Measurements from ENCODE around the gene TBXAS1. TPM values are rescaled to one million over a fixed set of nuclear protein-coding genes. Genes with fewer than 3 reads are reported as not detected.

TBXAS1 gene
- total RNA-seq, 2 donors from 2014 or later: 19.3 to 44.1 TPM

- DNase-seq (ENCODE audit: low spot score): no peak
- Histone ChIP-seq H3K36me3 (no peaks in the 10 kb centered on the region), H3K27me3 (replicated peaks; ENCODE audit: insufficient read depth) (no peaks in the 10 kb centered on the region), H3K27ac (no peak overlapping the region), H3K9me3 (no peaks in the 10 kb centered on the region), H3K4me1 (replicated peaks) (no peaks in the 10 kb centered on the region), H3K4me3 (no peak overlapping the region)
- TF ChIP-seq POLR2A (IDR thresholded peaks at IDR 0.05) (no peak), CTCF (IDR thresholded peaks at IDR 0.05) (no peak)
- intact Hi-C loops (cut with DNase I): no loop called here
- 82% methylated on average over 22 of the region's 22 CpGs for WGBS
Measured at GRCh38 chr7:139990571-139991268, 161.7 kb downstream of the TBXAS1 start.

DNA sequence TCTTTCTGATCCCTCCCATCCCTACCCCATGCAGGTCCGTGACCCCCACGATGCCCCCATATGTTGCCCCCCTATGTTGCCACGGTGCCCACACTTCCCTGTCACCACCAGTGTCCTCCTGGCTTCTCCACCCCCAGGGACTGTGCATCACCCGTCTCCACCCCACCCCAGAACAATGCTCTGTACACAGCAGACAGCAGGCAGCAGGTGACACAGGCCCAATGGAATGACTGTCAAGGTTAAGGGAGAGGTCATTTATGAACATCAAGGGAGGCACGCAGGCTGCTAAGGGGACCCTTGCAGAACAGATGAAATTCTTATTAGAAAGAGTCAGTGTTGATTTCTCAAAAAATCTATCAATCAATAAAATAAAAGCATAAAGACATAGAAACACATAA, 162.2 kb downstream of the TBXAS1 start:
- no peak overlapping the region for H3K27ac ChIP-seq
- WGBS: 83% methylated on average over 5 of the region's 5 CpGs
- no peaks in the 10 kb centered on the region for H3K4me1 ChIP-seq (replicated peaks)
- TF ChIP-seq POLR2A (IDR thresholded peaks at IDR 0.05) (no peak), CTCF (IDR thresholded peaks at IDR 0.05) (no peak), POLR2AphosphoS5 (IDR thresholded peaks at IDR 0.05) (no peak)
- H3K36me3 ChIP-seq: no peaks in the 10 kb centered on the region
- no peak for DNase-seq (ENCODE audit: low spot score)
- H3K9me3 ChIP-seq: no peaks in the 10 kb centered on the region
- H3K4me3 ChIP-seq: no peak overlapping the region
- intact Hi-C loops (cut with DNase I): no loop called here
- H3K27me3 ChIP-seq (replicated peaks; ENCODE audit: insufficient read depth): no peaks in the 10 kb centered on the region

GRCh38 chr7:139991911-139992310, 162.8 kb downstream of the TBXAS1 start:
- 95% methylated on average over 6 of the region's 6 CpGs for WGBS
- Histone ChIP-seq H3K4me1 (replicated peaks) (no peaks in the 10 kb centered on the region), H3K36me3 (no peaks in the 10 kb centered on the region), H3K27me3 (replicated peaks; ENCODE audit: insufficient read depth) (no peaks in the 10 kb centered on the region), H3K4me3 (no peak overlapping the region), H3K27ac (no peak overlapping the region), H3K9me3 (no peaks in the 10 kb centered on the region)
- TF ChIP-seq POLR2A (IDR thresholded peaks at IDR 0.05) (no peak), CTCF (IDR thresholded peaks at IDR 0.05) (no peak), POLR2AphosphoS5 (IDR thresholded peaks at IDR 0.05) (no peak)
- DNase-seq (ENCODE audit: low spot score): no peak
- intact Hi-C loops (cut with DNase I): no loop called here

DNA sequence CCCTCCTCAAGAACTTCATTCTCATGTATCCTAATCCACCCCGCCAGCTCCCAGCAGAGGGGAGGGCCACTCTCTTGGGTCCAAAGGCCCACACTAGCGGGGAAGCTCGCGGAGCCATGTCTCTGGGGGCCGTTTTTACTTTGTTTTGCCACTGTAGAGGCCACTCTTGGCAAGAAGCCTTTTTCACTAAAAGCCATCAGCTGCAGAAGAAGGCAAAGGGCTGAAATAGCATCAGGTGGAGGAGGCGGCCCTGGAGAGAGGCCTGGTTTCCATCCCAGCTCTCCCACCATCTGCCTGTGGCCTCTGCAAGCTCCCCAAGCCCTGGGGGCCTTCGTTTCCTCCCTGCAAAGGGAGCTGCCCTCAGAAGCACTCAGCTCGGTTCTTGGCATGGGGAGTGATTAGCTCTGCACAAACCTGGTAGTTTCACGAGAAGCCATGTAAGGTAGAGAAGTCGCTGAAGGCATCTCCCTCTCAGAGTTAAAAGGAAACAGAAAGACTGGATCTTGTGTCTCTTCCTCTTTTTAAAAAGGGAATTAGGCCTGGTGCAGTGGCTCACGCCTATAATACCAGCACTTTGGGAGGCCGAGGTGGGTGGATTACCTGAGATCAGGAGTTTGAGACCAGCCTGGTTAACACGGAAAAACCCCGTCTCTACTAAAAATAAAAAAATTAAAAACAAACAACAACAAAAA, 163.4 kb downstream of the TBXAS1 start:
- H3K27me3 ChIP-seq (replicated peaks; ENCODE audit: insufficient read depth): no peaks in the 10 kb centered on the region
- no peaks in the 10 kb centered on the region for H3K4me1 ChIP-seq (replicated peaks)
- intact Hi-C loops (cut with DNase I): no loop called here
- TF ChIP-seq POLR2A (IDR thresholded peaks at IDR 0.05) (no peak), POLR2AphosphoS5 (IDR thresholded peaks at IDR 0.05) (no peak), CTCF (IDR thresholded peaks at IDR 0.05) (no peak)
- H3K9me3 ChIP-seq: no peaks in the 10 kb centered on the region
- no peak overlapping the region for H3K4me3 ChIP-seq
- H3K36me3 ChIP-seq: no peaks in the 10 kb centered on the region
- DNase-seq (ENCODE audit: low spot score): no peak
- 86% methylated on average over 14 of the region's 14 CpGs for whole genome bisulfite sequencing
- H3K27ac ChIP-seq: no peak overlapping the region

GRCh38 chr7:139993169-139993568, 164.1 kb downstream of the TBXAS1 start:
- Histone ChIP-seq H3K27me3 (replicated peaks; ENCODE audit: insufficient read depth) (no peaks in the 10 kb centered on the region), H3K4me3 (no peak overlapping the region), H3K4me1 (replicated peaks) (no peaks in the 10 kb centered on the region), H3K27ac (no peak overlapping the region), H3K9me3 (no peaks in the 10 kb centered on the region), H3K36me3 (no peaks in the 10 kb centered on the region)
- TF ChIP-seq POLR2A (IDR thresholded peaks at IDR 0.05): no peak
- no peak for TF ChIP-seq POLR2AphosphoS5 (IDR thresholded peaks at IDR 0.05)
- WGBS: 95% methylated on average over 8 of the region's 8 CpGs
- intact Hi-C loops (cut with DNase I): no loop called here
- DNase-seq (ENCODE audit: low spot score): no peak
